Lung microvascular endothelial cell (primary cell): ENCODE measurements around the gene FIBCD1. TPM values are rescaled to one million over a fixed set of nuclear protein-coding genes. Genes with fewer than 3 reads are reported as not detected.
"Not testable (repeated sequence)": the region's sequence is repeated elsewhere in the genome, so short reads cannot be mapped to it uniquely, and the experiment has no call there.

ENCODE experiments used
- DNase-seq, 2 donors: peaks; one replicate each; pipeline versions ENCODE4 v3.0.0 to v3.0.0-alpha.2; 2010; ENCODE audit warnings: low read depth in 2 of 2
- total RNA-seq: library from RNA; depleted of rRNA; stranded (reverse); fragments of >200 nt; gene quantifications from 2 replicates; pipeline ENCODE4 v1.2.1, GENCODE V29; 2014

FIBCD1 gene
- total RNA-seq, 1 donor from 2014 or later: not detected

DNA sequence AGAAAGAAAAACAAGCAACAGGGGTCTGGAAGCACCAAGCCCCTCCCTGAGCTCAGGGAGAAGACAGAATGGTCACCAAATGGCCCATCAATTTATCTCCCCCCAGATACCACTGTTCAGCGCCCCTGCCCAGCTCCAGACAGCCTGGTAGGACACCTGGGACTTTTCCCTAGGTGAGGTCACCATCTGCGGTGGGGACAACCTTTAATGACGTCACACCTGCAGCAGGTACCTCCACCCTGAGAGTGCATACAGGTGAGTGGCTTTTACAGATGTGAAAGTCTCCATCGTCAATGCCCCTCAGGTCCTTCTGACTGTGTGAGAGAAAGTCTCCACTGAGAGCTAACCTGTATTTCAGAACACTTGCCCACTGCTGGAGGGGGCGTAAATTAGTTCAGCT, 35.6 kb upstream of the FIBCD1 start:
- DNase-seq: no peak

DNA sequence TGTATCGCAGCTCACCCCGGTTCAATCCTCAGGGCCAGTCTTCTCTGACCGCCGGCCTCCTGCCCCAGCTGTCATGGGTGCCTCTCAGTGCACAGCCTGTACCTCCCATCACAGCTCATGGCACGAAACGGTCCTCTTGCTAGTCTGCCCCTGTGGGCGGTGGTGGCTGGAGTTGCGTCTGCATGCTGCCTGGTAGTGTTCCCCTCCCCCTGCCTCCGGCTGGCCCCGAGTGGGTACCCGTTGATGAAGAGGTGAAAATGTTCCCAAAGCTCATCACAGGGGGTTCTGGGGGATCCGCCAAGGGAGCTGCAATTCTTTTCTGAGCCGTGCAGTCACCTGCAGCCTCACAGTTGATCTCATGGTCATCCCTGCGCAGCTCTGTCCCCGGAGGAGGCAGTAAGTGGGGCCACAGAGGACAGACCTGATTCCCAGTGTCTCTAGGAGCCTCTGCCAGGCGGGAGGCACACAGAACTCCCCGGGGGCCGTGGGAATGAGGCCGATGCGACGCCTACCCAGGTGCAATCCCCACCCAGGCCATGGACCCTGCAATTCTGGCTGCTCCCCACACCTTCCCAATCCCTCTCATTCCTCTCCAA, 34.7 kb upstream of the FIBCD1 start:
- no peak for DNase-seq

DNA sequence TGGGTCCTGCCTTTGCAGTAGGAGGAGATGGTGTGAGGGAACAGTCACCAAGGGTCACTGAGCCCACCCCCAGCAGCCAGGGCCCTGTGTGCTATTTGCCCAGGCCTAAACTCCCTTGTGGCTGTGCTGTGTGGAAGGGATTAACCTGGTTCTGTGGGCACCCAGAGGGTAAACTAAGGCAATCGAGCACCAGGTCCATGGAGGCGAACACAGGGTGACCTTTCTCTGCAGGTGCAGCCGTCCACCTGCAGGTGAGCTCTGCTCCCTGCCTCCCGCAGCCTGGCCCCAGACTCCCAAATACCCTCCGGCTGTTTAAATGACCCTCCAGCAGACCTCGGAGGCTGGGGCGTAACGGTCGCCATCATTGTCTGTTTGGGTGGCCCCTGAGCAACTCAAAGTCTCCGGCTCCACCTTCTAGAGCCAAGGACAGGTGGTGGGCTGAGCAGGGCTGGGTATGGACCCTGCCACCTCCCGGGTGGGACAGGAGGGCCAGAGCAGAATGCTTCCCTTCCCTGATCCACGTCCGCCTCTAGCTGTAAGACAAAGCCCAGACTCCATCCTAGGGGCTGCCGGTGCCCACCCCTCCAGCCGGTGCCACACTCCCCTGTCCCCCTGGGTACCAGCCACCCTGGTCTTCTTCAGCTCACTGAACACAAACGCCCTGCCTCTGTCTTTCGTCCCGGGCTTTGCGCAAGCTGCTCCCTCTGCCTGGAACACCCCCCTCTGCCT, 34.1 kb upstream of the FIBCD1 start:
- no peak for DNase-seq

DNA sequence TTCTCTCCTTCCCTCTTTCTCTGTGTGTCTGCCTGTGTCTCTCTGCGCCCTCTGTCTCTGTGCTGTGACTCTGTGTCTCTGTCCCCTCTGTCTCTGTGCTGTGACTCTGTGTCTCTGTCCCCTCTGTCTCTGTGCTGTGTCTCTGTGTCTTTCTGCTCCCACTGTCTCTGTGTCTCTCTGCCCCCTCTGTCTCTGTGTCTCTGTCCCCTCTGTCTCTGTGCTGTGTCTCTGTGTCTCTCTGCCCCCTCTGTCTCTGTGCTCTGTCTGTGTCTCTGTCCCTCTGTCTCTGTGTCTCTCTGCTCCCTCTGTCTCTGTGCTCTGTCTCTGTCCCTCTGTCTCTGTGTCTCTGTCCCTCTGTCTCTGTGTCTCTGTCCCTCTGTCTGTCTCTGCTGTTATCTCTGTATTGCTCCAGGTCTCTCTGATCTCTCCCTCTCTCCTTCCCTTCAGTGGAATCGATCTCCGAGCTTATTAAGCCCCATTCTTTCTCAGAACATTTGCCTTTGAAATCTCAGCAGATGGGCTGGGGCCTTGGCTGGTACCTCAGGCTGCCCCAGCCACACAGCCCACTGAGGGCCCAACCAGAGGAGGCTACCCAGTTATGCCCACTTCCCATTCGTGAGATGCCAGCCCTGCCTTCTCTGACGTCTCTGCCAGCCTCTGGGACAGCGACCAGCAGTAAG, 33.4 kb upstream of the FIBCD1 start:
- DNase-seq: no peak

DNA sequence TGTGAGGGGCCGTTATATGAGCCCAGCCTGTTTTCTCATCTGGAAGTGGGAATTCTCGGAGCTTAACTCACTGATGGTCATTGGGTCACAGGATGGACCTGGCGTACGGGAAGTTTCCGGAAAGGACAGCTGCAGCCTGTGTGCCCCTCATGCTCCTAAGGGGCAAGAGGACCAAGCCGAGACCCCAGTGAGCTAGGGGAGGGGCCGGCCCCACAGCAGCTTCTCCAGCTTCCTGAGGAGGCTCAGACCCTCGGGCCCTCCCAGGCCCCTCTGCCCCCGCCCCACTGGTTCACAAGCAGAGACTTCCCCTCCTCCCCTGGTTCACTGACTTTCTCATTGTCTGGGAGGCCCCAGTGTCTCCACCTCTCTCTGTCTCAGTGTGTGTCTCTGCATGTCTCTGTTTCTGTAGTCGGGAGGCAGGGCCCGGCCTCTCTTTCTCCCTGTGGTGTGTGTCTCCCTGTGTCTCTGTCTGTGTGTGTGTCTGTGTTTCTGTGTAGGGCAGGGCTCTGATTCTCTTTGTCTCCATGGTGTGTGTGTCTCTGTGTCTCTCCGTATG, 32.3 kb upstream of the FIBCD1 start:
- DNase-seq: peak in 1 of 2 donors; percentile 8

DNA sequence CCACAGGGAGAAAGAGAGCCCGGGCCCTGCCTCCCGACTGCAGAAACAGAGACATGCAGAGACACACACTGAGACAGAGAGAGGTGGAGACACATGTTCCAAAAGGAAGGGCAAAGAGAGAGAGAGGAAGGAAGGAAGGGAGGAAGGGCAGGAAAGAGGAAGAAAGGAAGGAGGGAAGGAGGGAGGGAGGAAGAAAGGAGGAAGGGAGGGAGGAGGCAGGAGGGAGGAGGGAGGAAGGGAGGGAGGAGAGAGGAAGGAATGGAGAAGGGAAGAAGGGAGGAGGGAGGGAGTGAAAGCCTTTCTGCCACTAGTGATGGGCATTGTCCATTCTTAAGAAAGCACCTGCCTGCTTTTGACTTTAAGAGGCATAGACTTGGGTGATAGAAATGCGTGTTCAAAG, 31.8 kb upstream of the FIBCD1 start:
- no peak for DNase-seq

DNA sequence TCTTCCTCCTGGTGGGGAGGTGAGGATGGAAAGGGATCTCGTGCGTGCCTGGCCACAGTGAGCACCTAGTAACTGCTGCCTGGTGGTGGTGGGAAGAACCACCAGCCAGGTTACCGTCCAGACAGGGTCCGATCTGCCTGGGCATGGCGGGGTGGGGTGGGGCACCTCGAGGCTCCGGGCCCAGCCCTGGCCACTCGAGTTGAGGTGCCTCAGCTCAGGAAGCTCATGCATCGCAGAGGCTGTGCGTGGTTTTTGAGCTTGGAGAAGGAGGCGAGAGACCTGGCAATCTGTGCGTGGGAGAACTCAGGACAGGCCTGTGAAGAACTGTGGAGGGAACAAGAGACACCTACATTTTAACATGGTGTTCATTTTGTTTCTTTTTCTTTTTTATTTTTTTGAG, 31.0 kb upstream of the FIBCD1 start:
- no peak for DNase-seq

DNA sequence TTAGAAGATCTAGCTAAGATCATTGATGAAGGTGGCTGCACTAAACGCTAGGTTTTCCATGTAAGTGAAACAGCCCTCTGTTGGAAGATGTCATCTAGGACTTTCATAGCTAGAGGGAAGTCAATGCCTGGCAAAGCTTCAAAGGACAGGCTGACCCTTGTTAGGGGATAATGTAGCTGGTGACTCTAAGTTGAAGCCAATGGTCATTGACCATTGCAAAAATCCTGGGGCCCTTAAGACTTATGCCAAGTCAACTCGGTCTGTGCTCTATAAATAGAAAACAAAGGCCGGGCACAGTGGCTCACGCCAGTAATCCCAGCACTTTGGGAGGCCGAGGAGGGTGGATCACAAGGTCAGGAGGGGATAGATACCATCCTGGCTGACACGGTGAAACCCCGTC, 26.6 kb upstream of the FIBCD1 start:
- no peak for DNase-seq

DNA sequence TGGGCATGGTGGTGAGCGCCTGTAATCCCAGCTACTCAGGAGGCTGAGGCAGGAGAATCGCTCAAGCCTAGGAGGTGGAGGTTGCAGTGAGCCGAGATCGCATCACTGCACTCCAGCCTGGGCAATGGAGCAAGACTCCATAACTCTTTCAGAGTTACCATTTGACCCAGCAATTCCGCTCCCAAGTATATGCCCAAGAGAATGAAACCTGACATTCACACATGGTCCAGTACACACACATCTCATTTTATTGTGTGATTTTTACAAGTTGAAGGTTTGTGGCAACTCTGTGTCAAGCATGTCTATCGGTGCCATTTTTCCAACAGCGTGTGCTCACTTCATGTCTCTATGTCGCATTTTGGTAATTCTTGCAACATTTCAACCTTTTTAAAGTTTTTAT, 24.9 kb upstream of the FIBCD1 start:
- no peak for DNase-seq

DNA sequence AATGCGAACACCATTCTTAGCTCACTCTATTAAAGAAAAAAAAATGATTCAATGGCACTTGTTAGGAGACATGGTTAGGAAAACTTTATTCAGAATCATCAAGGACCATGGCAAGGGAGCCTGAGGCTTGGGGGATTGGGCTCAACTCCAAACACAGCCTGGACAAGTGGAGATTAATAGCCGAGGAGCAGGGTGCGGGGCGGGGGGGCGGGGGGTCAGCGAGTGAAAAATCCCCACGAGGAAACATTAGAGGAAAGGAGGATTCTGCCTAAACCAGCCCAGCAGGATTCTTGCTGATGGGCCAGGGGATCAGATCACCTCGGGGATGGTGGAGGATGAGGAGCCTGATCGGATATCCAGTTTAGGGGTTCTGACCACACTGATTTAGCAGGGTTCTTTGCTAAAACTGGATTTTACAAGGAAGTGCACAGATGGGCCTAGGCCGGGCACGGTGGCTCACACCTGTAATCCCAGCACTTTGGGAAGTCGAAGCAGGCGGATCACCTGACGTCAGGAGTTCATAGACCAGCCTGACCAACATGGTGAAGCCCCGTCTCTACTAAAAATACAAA, 24.4 kb upstream of the FIBCD1 start:
- no peak for DNase-seq

DNA sequence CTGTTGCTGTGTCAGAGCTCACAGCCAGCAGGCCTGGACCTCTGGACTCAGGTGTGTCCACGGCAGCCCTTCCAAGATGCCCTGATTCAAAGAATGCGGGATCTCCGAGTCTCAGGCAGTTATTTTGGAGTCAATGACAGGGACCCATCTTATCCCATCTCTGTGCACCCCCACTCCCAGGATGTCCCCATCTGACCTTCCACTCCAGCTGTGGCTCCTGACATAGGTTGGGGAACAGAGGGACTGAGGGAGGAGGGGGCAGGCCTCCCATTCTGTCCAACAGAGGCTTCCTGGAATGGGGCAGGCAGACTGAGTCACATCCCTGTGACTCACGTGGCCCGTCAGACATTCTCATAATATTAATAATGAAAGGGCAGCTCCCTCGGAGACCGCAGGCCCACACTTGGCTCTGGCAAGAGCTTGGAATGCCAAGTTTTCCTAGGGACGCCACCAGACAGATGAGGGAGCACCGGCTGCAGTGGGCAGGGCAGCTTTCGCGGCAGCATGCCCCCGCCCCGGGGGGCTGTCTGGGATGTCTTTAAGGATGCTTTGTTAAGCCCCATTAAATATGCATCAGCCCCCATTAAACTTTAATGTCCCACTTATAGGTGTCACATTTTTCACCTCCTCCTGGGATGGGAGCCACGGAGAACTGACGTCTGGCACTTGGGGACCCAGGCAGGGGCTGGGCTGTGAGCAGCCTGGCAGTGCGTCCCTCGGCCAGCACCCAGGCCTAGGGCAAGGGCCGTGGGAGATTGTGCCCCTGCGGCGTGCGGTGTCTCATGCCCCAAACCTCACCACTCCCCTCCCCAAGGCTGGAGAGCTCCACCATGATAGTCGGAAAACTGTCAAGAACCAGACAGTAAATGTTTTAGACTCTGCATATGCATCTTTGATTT, 23.6 kb upstream of the FIBCD1 start:
- DNase-seq: peak; percentile 73 to 93

DNA sequence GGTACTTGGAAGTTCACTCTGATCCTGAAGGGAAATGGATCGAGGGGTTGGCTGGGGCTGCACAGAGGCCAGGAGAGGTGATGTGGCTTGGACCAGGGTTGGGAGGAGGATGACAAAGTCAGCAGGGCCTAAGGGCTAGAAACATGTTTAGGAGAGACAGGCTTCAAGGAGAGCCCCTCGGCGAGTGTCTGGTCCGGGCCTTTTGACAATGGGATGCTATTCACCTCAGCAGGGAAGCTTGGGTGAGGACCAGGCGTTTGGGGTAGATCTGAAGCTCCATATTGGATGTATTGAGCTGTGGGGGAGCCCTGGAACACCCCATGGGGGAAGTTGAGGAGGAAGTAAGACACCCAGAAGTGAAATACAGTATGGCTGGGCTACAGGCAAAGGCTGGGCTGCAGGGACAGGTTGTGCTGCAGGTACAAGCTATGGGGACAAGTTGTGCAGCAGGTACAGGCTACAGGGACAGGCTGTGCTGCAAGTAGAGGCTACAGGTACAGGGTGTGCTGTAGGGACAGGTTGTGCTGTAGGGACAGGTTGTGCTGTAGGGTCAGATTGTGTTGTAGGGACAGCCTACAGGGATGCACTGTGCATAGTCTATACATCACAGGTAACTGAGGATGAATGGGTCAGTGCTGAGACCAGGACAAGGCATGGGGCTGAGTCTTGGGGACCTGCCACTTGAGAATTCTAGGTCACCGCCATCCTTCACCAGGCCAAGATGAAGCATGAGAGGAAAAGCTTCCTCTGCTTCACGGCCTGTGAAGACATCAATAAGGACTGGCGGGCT, 22.7 kb upstream of the FIBCD1 start:
- DNase-seq: no peak

DNA sequence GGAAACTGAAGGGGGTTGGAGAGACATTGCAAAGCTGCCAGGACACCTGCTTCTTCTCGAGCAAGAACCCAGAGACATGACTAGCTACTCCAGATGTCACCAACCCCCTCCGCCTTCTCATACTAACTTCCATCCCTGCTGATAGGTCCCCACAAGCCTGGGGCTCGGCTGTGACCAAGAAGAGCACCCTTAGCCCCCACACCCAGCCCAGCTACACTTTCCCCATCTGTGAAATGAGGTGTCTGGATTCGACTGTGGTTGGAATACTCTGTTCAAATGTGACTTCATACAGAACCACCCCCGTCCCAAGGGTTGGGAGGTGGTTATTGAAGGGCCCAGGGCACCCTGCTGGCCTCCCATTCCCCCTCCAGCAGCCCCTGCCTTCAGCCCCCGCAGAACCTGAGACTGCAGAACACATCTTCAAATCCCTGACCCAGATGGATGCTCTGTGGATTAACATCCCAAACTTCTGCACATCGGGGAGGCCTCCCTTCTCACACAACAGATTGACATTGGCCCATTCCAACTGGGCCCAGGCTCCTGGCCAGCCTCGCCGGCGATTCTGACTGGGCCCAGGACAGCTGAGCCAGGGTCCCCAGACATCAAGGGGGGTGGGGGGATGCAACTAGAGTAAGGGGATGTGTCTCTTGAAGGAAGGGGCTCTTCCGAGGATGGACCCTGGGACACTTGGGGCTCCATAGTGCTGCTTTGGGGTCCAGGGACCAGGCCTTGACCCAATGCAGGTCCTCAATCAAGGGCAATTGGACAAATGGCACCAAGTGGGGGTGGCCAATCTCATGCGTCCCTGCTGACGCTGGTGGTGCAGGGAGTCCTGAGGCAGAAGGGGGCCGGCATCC, 21.7 kb upstream of the FIBCD1 start:
- no peak for DNase-seq

DNA sequence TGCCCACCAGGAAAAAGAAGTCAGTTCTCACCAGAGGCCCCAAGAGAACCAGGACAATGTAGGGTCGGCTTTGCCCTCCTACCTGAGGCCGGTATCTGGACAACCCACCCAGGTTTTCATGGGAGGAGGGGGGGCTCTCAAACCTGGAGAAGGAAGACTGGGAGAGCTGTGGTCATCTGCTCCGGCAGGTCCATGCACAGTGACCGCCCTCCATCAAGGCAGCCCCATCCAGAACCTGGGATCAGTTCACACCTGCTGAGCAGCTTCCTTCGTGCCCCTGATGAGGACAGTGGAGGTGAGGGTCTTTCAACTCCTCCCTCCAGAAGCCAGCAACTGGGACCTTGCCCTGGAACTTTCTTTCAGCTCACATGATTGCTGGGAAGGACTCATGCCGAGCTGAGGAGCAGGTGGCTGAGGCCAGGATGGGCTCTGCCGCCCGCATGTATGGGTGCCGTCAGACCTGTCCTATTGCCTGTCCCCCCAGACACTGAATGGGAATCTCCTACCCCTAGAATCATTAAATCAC, 20.8 kb upstream of the FIBCD1 start:
- DNase-seq: no peak

DNA sequence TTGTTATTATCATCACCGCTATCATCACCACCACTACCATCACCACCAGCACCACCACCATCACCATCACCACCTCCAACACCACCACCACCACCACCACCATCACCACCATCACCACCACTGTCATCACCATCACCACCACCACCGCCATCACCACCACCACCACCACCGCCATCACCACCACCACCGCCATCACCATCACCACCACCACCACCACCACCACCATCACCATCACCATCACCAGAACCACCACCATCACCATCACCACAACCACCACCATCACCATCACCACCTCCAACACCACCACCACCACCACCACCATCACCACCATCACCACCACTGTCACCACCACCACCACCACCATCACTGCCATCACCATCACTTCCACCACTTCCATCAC, 19.5 kb upstream of the FIBCD1 start:
- DNase-seq: not testable (repeated sequence)

DNA sequence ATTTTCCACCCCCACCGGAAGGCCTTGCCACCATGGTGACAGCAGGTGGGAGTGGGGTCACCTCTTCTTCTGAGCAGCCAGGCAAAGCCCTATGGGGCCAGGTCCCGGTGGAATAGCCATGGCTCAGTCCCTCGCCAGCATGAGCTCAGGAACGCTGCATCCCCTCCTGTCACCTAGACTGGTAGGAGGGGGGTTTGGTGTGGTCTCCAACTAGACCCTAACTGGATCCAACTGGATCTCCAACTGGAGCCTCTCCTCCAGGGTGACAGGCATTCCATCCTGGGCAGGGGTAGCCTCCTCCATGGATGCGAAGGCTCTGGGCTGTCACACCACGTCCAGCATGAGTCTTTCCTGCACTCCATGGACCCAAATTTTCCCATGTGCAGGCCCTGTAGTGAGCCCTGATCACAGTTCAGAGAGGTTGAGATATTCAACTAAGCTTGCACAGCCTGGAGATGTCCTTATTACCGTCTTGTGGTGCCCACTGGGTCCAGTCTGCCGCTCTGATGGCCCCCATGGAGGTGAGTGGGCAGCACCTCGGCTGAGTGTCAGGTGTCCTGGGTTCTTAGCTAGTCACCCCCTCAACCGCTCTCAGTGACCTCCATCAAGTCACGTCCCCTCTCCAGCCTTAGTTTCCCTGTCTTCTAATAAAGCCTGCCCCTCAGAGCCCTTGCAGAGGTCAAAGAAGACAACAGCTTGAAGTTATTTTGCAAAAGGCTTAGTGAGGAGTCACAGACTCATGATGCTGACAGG, 18.6 kb upstream of the FIBCD1 start:
- no peak for DNase-seq

DNA sequence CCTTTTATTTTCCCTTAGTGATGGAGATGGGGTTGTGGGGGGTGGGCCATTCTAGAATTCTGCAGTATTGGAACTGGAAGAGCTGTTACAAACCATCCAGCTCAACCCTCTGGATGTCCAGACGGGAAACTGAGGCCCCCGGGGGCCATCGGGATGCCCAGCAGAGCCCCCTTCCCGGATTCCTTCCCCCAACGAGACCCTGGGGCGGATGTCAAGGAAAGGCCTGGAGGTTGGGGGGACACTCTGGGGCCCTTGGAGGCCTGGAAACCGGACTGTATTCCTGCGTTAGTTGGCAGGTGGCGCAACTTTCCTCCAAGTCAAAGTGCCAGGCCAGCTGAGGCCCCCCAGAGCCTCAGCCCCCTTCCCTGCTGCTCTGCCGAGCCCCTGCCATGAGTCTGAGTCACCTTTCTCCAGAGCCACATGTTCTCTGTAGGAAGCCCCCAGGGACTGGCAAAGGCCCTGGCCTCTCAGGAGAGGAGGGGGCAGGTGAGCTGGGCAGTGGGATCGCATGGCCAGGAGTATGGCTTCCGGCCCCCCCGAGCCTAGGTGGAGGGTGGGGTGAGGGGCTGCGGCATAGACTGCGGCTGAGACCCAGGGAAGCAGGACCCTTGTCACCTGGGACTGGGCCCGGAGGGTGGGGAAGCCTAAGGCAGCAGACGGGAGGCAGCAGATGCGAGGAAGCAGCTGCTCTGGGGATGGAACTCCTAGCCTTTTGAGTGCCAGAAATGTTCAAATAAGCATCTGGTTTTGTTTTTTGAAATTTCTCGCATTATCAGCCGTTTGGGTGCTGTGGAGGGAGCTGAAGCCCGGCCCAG, 17.8 kb upstream of the FIBCD1 start:
- no peak for DNase-seq
